ENCODE results near the gene FADS2. TPM values are rescaled to one million over a fixed set of nuclear protein-coding genes. Genes with fewer than 3 reads are reported as not detected.

The FADS2 gene
- total and polyA plus RNA-seq, 2 of the 13 experiments (the other 11 are each of a cell fraction or from before 2014, with no cell fraction given) = 90.1 to 124 TPM

DNA sequence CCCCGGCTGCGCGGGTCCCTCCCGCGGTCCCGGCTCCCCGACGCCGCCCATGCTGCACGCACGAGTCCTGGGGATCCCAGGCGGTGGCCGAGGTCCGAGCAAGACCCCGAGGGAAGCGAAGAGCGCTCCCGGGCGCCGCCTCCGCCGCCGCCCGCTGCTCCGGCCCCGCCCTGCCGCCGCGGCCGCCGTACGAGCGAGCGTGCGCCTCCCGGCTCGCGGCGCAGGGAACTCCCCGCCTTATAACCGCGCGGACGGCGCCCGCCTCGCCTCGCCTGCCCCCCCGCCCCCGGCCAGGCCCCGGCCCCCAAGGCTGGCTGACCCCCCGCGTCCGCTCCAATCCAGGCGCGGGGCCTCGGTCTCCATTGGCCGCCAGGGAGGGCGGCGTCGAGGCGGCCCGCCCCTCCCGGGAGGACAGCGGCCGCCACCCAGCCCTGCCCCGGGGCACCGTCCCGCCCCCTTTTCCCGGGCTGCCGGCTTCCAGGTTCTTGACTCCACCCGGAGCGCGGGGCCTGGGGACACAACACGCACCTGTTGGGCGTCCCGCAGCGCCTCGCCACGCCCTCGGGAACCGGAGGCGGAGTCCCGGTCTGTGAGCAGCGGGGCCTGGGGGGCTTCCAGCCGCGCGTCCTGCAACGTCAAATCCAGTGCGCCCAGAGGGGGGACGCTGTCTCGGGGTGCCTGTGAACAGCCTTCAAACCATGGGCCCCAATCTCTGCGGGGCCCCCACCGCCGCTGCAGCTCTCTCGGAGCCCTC, 63.4 kb downstream of the FADS2 start, which contains the start of gene FADS3 (continued):
- TF ChIP-seq KDM2A (CRISPR knock-in tag; IDR thresholded peaks at IDR 0.05; ENCODE audit: borderline replicate concordance, low read depth) (peak; percentile 41; the same call in 1 of the 2 replicates), ZNF326 (CRISPR knock-in tag; IDR thresholded peaks at IDR 0.05; ENCODE audit: borderline replicate concordance) (no peak), IKZF4 (CRISPR knock-in tag; IDR thresholded peaks at IDR 0.05; ENCODE audit: borderline replicate concordance, low read depth, not compliant biosample characterization) (peak; percentile 3), ZNF777 (CRISPR knock-in tag; IDR thresholded peaks at IDR 0.05) (peak; percentile 34; the same call in 1 of the 2 replicates), ZNF337 (CRISPR knock-in tag; IDR thresholded peaks at IDR 0.05; ENCODE audit: borderline replicate concordance, low read depth) (no peak), MAFK (conservative IDR thresholded peaks at IDR 0.05 in 1 of 2, IDR thresholded peaks at IDR 0.05 in 1 of 2; ENCODE audit: low read length in 2 of 2) (no peak), ZNF709 (CRISPR knock-in tag; IDR thresholded peaks at IDR 0.05) (no peak), HMG20A (CRISPR knock-in tag; IDR thresholded peaks at IDR 0.05; ENCODE audit: borderline replicate concordance) (no peak), HDAC1 (CRISPR knock-in tag; IDR thresholded peaks at IDR 0.05) (0 out of 2 replicates have a peak, but pooled peaks have one; percentile 16), ZNF713 (CRISPR knock-in tag; IDR thresholded peaks at IDR 0.05) (no peak), HNRNPLL (IDR thresholded peaks at IDR 0.05; ENCODE audit: low read depth, low read length, poor library complexity, severe bottlenecking) (peak; percentile 68), ZNF678 (CRISPR knock-in tag; IDR thresholded peaks at IDR 0.05) (no peak), ZNF350 (CRISPR knock-in tag; IDR thresholded peaks at IDR 0.05; ENCODE audit: borderline replicate concordance, low read depth) (no peak), TCF7 (IDR thresholded peaks at IDR 0.05; ENCODE audit: low read depth) (no peak), SALL1 (CRISPR knock-in tag; IDR thresholded peaks at IDR 0.05) (0 out of 2 replicates have a peak, but pooled peaks have one; percentile 24)
- TF ChIP-seq, protein P1, sequence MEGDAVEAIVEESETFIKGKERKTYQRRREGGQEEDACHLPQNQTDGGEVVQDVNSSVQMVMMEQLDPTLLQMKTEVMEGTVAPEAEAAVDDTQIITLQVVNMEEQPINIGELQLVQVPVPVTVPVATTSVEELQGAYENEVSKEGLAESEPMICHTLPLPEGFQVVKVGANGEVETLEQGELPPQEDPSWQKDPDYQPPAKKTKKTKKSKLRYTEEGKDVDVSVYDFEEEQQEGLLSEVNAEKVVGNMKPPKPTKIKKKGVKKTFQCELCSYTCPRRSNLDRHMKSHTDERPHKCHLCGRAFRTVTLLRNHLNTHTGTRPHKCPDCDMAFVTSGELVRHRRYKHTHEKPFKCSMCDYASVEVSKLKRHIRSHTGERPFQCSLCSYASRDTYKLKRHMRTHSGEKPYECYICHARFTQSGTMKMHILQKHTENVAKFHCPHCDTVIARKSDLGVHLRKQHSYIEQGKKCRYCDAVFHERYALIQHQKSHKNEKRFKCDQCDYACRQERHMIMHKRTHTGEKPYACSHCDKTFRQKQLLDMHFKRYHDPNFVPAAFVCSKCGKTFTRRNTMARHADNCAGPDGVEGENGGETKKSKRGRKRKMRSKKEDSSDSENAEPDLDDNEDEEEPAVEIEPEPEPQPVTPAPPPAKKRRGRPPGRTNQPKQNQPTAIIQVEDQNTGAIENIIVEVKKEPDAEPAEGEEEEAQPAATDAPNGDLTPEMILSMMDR (CRISPR knock-in tag; IDR thresholded peaks at IDR 0.05) = 0 out of 2 replicates have a peak, but pooled peaks have one; percentile 18
- TF ChIP-seq, protein P2, sequence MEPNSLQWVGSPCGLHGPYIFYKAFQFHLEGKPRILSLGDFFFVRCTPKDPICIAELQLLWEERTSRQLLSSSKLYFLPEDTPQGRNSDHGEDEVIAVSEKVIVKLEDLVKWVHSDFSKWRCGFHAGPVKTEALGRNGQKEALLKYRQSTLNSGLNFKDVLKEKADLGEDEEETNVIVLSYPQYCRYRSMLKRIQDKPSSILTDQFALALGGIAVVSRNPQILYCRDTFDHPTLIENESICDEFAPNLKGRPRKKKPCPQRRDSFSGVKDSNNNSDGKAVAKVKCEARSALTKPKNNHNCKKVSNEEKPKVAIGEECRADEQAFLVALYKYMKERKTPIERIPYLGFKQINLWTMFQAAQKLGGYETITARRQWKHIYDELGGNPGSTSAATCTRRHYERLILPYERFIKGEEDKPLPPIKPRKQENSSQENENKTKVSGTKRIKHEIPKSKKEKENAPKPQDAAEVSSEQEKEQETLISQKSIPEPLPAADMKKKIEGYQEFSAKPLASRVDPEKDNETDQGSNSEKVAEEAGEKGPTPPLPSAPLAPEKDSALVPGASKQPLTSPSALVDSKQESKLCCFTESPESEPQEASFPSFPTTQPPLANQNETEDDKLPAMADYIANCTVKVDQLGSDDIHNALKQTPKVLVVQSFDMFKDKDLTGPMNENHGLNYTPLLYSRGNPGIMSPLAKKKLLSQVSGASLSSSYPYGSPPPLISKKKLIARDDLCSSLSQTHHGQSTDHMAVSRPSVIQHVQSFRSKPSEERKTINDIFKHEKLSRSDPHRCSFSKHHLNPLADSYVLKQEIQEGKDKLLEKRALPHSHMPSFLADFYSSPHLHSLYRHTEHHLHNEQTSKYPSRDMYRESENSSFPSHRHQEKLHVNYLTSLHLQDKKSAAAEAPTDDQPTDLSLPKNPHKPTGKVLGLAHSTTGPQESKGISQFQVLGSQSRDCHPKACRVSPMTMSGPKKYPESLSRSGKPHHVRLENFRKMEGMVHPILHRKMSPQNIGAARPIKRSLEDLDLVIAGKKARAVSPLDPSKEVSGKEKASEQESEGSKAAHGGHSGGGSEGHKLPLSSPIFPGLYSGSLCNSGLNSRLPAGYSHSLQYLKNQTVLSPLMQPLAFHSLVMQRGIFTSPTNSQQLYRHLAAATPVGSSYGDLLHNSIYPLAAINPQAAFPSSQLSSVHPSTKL (CRISPR knock-in tag; IDR thresholded peaks at IDR 0.05) = peak; percentile 10; the same call in 1 of the 2 replicates
- TF ChIP-seq, protein P3, sequence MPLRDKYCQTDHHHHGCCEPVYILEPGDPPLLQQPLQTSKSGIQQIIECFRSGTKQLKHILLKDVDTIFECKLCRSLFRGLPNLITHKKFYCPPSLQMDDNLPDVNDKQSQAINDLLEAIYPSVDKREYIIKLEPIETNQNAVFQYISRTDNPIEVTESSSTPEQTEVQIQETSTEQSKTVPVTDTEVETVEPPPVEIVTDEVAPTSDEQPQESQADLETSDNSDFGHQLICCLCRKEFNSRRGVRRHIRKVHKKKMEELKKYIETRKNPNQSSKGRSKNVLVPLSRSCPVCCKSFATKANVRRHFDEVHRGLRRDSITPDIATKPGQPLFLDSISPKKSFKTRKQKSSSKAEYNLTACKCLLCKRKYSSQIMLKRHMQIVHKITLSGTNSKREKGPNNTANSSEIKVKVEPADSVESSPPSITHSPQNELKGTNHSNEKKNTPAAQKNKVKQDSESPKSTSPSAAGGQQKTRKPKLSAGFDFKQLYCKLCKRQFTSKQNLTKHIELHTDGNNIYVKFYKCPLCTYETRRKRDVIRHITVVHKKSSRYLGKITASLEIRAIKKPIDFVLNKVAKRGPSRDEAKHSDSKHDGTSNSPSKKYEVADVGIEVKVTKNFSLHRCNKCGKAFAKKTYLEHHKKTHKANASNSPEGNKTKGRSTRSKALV (CRISPR knock-in tag; IDR thresholded peaks at IDR 0.05) = 0 out of 2 replicates have a peak, but pooled peaks have one; percentile 0

Measured in HepG2 (cell line).